NCI-H526 treated with DMSO at 0.1 percent for 48 hours (cell line): ENCODE data around the gene CD68.
A peak's percentile ranks its signal among the peaks of the same experiment; 100 is the strongest.
"Not testable (repeated sequence)": the region's sequence is repeated elsewhere in the genome, so short reads cannot be mapped to it uniquely, and the experiment has no call there.

Source experiments
- DNase-seq: peaks from one replicate; lab custom pipeline; 2025; lab: John Stamatoyannopoulos, UW

The CD68 gene

DNA sequence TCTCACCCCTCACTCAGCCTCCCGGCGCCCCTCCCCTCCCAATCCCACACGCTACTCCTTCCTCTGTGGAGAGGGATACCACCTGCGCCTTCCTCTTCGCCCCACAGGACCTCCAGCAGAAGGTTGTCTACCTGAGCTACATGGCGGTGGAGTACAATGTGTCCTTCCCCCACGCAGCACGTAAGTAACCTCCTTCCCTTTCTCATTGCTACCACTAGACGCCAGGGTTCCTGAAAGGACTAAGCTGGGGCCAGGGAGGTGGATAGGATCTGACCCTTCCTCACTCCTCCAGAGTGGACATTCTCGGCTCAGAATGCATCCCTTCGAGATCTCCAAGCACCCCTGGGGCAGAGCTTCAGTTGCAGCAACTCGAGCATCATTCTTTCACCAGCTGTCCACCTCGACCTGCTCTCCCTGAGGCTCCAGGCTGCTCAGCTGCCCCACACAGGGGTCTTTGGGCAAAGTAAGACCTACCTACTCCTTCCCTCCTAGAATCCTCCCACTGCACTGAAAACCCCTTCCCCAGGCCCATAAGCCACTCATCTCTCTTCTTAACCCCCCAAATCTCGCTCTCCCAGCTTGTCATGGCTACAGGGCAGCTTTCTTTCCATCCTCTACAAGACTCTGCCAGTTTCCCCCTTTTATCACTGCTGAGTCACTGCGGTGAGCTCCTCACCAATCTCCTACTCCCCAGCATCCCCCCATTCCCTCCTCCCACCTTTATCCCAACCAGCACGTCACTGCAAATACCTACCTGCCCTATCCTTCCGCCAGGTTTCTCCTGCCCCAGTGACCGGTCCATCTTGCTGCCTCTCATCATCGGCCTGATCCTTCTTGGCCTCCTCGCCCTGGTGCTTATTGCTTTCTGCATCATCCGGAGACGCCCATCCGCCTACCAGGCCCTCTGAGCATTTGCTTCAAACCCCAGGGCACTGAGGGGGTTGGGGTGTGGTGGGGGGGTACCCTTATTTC is 1.5 kb downstream of the CD68 start:
- DNase-seq = no peak

DNA sequence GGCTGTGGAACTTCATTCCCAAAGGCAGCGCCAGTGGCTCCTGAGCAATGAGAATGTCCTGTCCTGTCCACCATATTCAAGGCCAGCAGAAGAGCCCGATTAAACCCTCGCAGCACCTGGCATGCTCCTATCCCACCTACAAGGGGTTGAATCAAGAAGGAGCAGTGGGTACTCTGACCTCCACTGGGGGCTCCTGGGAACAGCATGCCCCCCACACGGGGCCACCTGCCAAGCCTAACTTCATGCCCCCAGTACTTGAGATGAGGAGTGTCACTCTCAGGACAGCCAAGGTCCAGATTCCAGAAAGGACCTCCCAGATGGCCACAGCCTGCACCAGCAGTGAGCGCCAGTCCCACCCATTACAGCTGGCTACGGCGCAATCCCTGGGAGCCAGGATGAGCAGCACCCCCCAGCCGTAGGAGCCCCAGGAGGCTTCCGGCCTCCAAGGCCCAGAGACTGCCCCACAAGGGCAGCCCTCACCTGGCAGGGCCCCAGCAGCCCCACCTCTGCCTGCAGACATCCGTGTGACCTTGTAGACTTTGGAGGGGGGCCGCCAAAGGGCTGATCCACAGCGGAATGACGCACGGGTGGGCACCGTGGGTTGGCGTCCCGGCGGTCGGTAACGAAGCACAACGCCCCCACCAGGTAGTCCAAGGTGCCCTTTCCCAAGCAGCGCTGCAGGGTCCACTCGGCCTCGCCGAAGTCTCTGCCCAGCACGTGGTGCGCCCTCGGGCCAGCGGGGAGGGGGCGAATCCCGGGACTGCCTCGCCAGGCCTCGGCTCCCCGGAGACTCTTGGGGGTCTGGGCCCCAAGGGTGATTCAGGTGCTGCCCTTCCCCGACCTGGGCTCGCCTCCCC is 3.2 kb downstream of the CD68 start:
- no peak for DNase-seq

DNA sequence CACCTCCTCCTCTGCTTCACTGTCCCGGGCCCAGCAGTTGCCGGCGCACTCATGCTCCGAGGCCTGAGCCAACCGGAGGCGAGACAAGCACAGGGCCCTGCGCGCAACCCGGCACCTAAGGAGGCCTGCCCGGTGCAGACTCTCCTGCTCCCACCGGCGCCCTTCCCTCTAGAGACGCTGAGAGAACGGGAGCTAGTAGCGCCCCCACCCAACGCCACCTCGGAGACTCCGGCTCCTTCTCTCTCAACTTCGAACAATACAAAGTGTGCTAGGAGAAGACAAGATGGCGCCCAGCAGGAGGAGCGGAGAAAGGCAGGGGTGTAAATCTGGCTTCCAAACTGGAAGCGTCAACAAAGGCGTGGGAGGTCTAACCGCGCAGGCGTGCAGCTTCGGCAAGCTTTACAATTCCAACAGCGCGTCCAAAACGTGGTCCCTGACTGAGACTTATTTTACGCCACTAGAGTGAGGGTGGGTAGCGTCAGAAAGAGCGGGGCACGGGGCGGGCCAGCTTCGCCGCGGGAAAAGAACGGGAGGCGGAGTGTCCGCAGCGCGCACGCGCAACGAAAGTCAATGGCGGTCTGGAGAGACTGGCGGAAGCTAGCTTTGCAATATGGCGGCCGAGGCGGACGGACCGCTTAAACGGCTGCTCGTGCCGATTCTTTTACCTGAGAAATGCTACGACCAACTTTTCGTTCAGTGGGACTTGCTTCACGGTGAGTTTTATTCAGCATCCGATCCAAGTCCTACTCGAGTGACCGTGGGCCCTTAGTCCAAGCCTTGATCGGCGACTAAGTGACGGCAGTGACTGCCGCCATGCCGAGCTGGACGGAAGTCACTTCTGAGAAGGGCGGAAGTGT is 4.0 kb downstream of the CD68 start, which contains the start of gene MPDU1:
Gene MPDU1 (plus strand): TSS at position 600 of the 857 bp plus-strand sequence. CDS start 11 bp downstream, at position 611.
- peak; percentile 82 for DNase-seq

DNA sequence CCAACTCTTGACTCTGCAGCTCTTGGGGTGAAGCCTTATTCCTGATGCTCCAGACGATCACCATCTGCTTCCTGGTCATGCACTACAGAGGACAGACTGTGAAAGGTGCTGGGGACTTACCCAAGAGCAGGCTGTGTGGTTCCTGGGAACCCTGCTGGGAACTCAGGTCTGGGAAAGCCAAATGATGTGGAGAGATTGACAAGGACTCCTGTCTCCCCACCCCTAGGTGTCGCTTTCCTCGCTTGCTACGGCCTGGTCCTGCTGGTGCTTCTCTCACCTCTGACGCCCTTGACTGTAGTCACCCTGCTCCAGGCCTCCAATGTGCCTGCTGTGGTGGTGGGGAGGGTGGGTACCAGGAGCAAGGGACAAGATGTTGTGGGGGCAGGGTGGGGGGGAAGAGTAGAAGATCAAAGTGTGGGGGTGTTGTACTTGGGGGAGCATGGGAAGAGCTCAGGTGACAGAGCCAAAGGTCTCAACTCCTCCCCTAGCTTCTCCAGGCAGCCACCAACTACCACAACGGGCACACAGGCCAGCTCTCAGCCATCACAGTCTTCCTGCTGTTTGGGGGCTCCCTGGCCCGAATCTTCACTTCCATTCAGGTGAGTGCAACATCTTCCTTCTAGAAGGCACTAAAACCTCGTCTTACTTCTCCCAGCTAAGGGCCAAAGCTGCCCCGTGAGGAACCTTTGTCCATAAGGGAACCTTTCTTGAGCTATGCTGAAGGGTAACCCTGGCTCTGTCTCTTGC is 7.4 kb downstream of the CD68 start:
- no peak for DNase-seq

DNA sequence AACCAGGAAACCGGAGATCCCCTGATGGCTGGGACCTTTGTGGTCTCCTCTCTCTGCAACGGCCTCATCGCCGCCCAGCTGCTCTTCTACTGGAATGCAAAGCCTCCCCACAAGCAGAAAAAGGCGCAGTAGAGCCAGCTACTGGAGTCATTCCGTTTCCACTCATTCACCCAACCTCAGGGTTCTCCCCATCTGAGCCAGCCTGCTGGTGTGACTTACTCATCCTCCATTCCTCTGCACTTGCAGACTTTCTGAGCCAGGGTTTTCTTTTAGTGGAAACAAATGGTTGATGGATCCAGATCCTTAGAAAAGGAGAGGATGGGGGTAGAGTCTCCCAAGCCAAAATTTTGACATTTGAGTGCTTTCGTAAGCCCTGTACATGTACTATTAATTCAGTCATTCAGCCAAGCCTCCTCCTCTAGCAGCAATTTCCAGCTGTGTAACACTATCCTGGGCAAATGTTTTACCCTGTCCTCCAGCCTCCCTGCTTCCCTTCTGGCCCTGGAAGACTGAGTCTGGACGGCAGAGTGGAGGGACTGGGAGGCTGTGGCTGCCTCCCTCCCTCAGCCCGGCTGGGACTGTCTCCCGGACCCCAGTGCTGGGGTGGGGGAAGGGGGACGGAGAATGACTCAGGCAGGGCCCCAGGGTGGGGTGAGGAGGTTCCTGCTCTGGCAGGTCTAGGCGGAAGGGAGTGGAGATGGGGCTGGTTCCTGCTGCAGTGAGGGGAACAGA is 8.1 kb downstream of the CD68 start:
- DNase-seq = no peak

DNA sequence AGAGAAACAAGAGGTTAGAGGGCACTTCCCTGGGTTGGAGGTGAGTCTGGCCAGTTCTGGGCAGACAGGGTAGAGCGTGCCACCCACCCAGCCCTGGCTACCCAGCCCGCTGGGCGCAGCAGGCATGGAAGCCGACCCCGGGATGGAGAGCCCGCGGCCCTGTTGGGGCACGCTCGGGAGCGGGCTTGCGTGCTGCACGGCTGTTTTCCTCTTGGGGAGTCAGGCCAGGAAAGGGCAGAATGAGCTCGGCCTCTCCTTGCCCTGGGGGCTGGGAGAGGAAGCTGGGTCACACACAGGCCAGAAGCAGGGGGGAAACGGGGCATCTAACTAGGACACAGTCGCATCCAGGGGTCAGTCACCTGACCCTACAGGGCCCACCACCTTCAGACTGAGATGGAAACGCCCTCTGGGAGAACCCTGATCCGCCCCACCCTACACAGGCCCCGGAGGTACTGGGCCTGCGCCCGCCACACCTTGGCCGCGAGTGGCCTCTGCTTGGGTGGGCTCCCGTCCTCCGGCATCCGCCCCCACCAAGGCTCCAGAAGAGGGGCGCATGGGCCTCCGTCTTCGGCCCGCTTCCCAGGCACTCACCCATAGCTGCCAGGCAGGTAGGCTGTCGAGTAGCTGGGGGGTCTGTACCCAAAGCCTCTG is 9.2 kb downstream of the CD68 start:
- no peak for DNase-seq

DNA sequence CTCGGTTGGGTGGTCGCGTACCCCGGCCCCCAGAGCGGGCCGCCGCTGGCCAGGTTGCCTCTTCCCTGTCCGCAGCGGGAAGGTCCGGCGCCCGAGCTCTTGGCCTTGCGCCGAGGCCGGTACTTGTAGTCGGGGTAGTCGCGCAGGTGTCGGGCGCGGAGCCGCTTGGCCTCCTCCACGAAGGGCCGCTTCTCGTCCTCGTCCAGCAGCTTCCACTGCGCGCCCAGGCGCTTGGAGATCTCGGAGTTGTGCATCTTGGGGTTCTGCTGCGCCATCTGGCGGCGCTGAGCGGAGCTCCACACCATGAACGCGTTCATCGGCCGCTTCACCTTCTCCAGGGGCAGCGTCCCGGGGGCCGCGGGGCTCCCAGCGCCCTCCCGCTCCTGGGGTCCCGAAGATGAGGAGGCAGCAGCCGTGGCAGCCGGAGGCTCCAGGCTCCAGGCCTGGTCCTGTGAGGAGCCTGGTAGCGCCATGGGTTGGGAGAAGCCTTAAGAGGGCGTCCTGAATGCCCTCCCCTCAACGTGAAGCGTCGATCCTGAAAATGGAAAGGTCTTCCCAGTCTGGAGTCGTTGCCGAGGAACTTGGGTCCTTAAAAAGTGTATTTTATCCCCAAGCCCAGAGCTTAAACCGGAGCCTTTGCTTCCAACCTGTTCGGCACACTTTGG is 9.9 kb downstream of the CD68 start:
- DNase-seq = peak; percentile 28

DNA sequence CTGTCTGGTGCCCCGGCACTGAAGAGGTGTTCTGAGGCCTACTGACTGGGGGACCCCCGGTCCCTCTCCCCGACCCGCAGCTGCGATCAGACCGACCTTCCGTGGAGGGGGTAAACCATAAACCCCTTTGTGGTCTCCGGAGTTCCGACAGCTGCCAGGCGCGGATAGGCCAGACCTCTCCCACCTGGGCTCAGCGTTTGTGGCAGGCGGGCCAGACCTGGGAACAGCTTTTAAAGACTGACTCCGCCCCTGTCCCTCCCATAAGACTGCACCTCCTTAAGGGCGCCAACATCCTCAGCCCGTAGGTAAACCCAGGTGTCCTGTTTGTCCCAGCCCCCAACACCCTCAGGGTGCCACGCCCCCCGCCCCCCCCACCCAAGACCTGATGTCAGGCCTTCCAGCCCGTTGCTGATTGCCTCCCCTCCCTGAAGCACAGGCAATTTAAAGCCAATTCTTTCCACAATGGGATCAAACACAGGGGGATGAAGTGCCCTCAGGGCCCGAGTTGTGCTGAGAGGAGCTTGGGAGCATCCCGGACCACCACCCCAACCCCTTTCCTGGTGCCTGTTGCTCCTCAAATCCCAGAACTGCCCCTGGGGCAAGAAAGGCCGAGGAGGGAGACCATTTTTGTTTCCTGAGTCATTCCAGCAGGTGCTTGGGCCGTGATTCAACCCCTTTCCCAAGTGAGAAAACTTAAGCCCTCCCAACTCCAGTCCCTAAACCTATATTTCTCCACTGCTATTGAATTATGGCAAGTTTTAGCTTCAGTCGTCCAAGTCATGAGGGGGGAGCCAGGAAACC is 10.7 kb downstream of the CD68 start, which contains the start of gene SOX15:
Gene SOX15 (minus strand): TSS at position 204 of the 801 bp plus-strand sequence. CDS start 418 bp downstream, outside the sequence.
- no peak for DNase-seq

DNA sequence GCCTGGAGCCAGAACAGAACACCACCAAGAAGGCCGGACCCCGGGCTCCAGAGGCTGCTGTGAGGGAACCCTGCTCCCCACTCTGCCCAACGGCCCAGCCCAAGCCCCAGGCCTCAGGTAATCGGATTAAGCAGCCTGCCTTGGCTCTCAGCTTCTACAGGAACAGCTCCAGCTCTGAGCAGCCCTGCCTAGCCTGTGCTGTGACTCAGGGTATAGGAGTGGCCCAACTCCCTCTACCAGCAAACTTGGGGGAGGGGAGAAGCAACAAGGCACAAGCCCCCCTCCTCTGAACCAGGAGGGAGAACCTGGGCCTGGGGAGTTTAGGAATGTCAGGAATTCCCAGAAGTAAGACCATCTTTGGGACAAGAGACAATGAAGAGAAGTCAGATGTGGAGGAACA is 11.3 kb downstream of the CD68 start:
- no peak for DNase-seq

DNA sequence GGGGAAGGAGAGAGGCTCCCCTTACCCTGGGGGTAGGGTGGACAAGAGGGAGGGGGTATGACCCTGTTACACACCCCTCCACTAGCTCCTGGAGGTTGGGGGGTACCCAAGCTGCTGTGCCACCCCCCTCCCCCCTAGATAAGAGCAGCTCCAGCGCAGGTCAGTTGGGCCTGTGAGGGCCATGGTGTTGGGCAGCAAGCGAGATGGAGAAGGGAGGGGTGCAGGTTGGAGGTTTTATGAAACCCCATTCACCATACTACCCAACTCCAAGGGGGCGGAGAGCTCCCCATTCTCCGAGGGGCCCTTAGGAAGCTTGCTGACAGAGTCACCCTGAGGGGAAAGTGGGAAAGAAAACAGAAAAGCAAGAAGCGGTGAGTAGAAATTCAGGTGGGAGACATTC is 12.2 kb downstream of the CD68 start:
- DNase-seq = no peak

DNA sequence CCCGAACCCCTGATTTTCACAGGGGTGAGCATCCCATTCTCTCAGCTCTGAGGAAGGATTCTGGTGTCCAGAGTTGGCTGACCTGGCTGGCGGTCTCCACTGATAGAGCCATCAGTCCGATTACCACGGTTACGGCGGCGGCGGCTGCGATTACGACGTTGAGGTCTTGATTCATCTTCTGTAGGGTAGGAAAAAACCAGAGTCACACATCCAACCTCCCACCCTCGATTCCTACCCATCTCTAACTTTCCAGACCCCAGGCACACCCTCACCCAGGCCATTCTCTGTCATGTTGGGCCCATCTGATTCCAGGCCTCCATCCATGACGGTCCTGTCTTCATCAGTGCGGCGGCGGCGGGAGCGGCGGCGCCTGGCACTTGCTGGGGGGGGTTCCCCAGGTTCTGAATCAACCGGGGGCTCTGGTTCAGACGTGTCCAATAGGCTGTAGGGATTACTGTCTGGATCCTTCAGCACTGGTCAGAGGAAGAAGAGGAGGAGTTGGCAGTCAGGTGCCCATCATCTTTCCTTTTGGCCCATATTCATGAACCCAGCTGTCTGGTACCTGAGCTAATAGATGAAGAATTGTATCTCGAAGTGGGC is 13.1 kb downstream of the CD68 start:
- DNase-seq = no peak

DNA sequence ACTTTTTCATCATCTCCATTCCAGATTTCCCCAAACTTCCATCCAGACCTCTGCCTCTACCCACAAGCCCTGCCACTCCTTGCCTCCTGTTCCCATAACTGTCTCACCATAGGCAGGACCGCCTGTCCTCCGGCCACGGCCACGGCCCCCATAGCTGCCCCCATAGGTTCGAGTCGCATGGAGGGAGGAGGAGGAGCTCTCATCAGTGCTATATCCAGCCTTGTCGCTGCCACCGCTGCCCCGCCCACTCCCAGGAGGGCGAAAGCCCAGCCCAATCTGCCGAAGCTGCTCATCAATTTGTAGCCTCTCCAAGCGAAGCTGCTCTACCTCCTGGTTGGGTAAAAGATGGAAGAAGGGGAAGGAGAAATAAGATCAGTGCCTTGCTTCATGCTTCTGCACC is 13.9 kb downstream of the CD68 start:
- DNase-seq = no peak

DNA sequence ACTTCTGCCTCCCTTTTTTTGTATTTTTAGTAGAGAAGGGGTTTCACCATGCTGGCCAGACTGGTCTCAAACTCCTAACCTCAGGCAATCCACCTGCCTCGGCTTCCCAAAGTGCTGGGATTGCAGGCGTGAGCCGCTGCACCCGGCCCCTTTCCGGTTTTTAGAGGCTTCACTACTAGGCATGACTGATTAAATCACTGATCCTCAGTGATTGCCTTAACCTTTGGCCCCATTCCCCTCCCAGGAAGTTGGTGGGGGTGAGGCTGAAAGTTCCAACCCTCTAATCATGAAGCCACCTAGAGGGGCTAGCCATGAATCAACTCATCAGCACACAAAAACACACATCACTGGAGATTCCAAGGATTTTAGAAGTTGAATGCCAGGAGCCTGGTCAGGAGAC is 18.1 kb downstream of the CD68 start:
- not testable (repeated sequence) for DNase-seq

DNA sequence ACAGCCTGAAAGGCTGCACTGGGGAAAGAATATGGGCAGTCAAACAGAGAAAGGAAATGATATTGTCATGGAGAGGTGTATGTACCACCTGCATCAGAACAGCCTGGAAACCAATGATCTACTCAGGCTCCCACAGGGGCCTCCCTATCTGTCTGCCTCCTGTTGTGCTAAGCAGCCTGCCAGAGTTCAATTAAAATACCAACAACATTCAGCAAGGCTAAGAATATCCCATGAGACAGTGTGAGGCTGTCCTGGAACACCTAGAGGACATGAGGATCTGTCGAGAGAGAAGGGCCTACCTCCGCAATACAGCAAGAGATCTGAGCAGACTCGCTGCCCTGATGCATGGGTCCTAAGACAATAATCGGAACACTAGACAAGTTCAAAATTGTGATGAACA is 26.8 kb downstream of the CD68 start:
- no peak for DNase-seq

DNA sequence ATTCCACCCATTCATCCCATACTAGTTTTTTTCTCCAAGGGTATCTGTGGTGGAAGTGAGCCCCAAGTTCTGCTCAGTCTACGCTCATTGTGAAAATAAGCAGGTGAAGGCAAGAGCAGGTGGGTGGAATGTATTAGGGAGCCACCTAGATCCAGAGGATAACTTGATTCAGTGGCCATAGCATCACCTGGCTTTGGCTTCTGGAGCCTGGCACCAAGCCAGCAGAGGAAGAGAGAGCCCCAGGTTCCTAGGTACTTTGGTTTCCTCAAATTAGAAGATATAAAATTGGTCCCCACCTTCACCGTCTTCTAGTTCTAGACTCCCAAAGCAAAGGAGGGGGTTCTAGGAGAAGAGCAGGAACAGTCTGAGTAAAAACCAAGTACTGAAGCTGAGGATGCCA is 31.2 kb downstream of the CD68 start:
- DNase-seq = no peak

DNA sequence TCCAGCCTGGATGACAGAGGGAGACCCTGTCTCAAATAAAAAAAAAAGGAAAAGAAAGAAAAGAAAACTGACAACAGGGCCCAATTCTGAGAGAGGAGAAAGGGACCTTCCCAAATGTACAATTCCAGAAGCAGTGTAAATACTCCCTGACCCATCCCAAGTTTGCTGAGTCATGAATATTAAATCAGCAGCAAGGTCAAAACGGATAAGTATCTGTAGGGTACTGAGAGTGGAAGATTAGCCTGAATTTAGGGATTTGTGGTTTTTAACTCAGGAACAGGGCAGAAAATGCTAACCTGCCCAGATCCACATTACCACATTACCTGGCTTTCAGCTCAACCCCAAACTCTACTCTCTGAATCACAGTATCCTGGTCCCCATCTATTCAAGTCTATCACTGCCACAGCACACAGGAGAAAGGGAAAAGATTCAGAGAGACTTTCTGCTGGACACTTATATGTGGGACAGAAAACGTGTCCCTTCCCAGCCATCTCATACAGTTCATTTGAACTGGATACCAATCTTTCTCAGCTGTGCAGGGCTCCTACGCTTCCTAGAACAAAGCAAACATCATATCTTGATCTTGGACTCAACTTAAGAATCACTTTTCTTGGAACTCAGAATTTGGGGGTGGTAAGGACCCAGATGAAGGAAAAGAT is 32.3 kb downstream of the CD68 start:
- no peak for DNase-seq

DNA sequence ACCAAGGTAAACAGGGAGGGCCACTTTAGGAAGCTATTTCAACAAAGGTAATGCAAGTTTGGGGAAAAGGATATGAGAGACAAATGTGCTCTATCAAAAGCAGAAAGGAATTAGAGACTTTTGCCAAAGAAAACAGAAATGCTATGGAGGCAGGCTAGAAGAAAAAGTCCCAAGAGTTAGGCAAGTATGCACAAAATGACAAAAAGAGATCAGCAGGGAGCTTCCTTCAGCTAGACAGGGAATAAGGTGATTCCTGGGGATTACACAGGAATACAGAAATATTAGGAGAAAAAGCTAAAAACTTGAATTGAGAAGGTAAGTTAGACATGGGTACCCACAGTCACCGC is 32.8 kb downstream of the CD68 start:
- DNase-seq = no peak
